B cell (primary cell): Measurements from ENCODE around the gene CLDN6. TPM values are rescaled to one million over a fixed set of nuclear protein-coding genes. Genes with fewer than 3 reads are reported as not detected.
"Not testable (repeated sequence)": the region's sequence is repeated elsewhere in the genome, so short reads cannot be mapped to it uniquely, and the experiment has no call there.

ENCODE experiments used
- ATAC-seq: fragments of 200-7000 bp; cut with Tn5 transposase; one replicate; pipeline ENCODE4 v1.10.0; 2021; ENCODE audit warnings: low read depth, mild to moderate bottlenecking, moderate number of reproducible peaks, moderate library complexity
- CTCF ChIA-PET: fragments of 350-600 bp; sonication (Branson Sonifier 250); formaldehyde crosslinking; loops from one replicate; lab custom pipeline; 2021; ENCODE audit warnings: antibody characterized with exemption, inconsistent platforms; lab: Charles Lee
- POLR2A ChIA-PET: fragments of 350-600 bp; sonication (Branson Sonifier 250); formaldehyde crosslinking; loops from one replicate; lab custom pipeline; 2021; ENCODE audit warnings: antibody characterized with exemption; lab: Charles Lee
- DNase-seq: peaks from one replicate; pipeline ENCODE4 v3.0.0; 2013
- H2AFZ ChIP-seq: 2 replicates; pipeline ENCODE4 v1.6.1; 2012; ENCODE audit warnings: mild to moderate bottlenecking, low read depth, low read length; ENCODE audit not compliant: insufficient read depth, poor library complexity, severe bottlenecking
- H3K27ac ChIP-seq, 2 donors: 1 replicate in 1 of 2; 2 replicates in 1 of 2; pipeline ENCODE4 v1.5.1; 2012 to 2013; ENCODE audit warnings: low read length in 2 of 2, mild to moderate bottlenecking in 2 of 2, moderate library complexity in 1 of 2
- H3K27me3 ChIP-seq, 4 experiments: fragments of 200-600 bp in 1 of 4; sonication (generic) in 1 of 4; replicated peaks in 1 of 4; 1 replicate in 2 of 4; 2 replicates in 2 of 4; pipeline versions ENCODE4 v1.6.1 to v1.7.0; 2013 to 2016; ENCODE audit warnings: low read length in 3 of 4, mild to moderate bottlenecking in 2 of 4, mixed read lengths in 1 of 4, moderate library complexity in 1 of 4; ENCODE audit not compliant: insufficient read depth in 4 of 4, control insufficient read depth in 3 of 4; ENCODE audit errors: control extremely low read depth in 1 of 4
- H3K36me3 ChIP-seq, 2 experiments: replicated peaks in 1 of 2; 1 replicate in 1 of 2; 2 replicates in 1 of 2; pipeline versions ENCODE4 v1.6.1 to v1.7.1; 2013; ENCODE audit warnings: low read length in 1 of 2; ENCODE audit not compliant: insufficient read depth in 2 of 2, control insufficient read depth in 1 of 2; ENCODE audit errors: control extremely low read depth in 1 of 2, extremely low read depth in 1 of 2
- H3K4me1 ChIP-seq, 2 donors: fragments of 200-600 bp in 1 of 2; sonication (generic) in 1 of 2; 1 replicate in 1 of 2; 2 replicates in 1 of 2; pipeline versions ENCODE4 v1.5.1 to v1.6.1; 2013 to 2017; ENCODE audit warnings: low read length in 2 of 2; ENCODE audit not compliant: control insufficient read depth in 2 of 2, insufficient read depth in 2 of 2
- H3K4me2 ChIP-seq: replicated peaks from 2 replicates; pipeline ENCODE3; 2012; ENCODE audit warnings: mild to moderate bottlenecking, low read depth, low read length; ENCODE audit not compliant: poor library complexity, severe bottlenecking
- H3K4me3 ChIP-seq, 5 experiments: fragments of 200-600 bp in 1 of 5; sonication (generic) in 1 of 5; 1 replicate in 3 of 5; 2 replicates in 2 of 5; pipeline versions ENCODE4 v1.5.1 to v1.7.0; 2011 to 2016; ENCODE audit warnings: low read length in 4 of 5, mild to moderate bottlenecking in 4 of 5, low read depth in 2 of 5, control low read depth in 1 of 5, moderate library complexity in 1 of 5; ENCODE audit not compliant: insufficient read depth in 1 of 5; ENCODE audit errors: control extremely low read depth in 1 of 5, extremely low read depth in 1 of 5
- H3K79me2 ChIP-seq: fragments of 200-600 bp; sonication (generic); one replicate; pipeline ENCODE4 v1.6.0; 2016; ENCODE audit warnings: low read length; ENCODE audit not compliant: control insufficient read depth, insufficient read depth
- H3K9ac ChIP-seq: fragments of 200-600 bp; sonication (generic); 2 replicates; pipeline ENCODE4 v1.6.1; 2017; ENCODE audit warnings: mild to moderate bottlenecking, low read length, moderate library complexity
- H3K9me3 ChIP-seq, 3 donors: one replicate each; pipeline versions ENCODE4 v1.6.1 to v1.7.1; 2013; ENCODE audit warnings: low read length in 2 of 3; ENCODE audit not compliant: control insufficient read depth in 2 of 3, insufficient read depth in 1 of 3; ENCODE audit errors: control extremely low read depth in 1 of 3
- H4K20me1 ChIP-seq: 2 replicates; pipeline ENCODE4 v1.6.0; 2012; ENCODE audit warnings: mild to moderate bottlenecking, low read length; ENCODE audit not compliant: insufficient read depth, control insufficient read depth, poor library complexity, severe bottlenecking
- H3K27ac Mint-ChIP-seq: one replicate; pipeline ENCODE4 v1.8.0; 2021; ENCODE audit warnings: mixed read lengths
- H3K27me3 Mint-ChIP-seq: one replicate; pipeline ENCODE4 v1.8.0; 2021; ENCODE audit warnings: mixed read lengths
- H3K4me1 Mint-ChIP-seq: one replicate; pipeline ENCODE4 v1.8.0; 2021; ENCODE audit warnings: mixed read lengths
- H3K4me3 Mint-ChIP-seq: one replicate; pipeline ENCODE4 v1.8.0; 2021; ENCODE audit warnings: mixed read lengths
- H3K9me3 Mint-ChIP-seq: one replicate; pipeline ENCODE4 v1.8.0; 2022; ENCODE audit warnings: mixed read lengths; ENCODE audit not compliant: insufficient read depth
- EZH2 ChIP-seq: IDR thresholded peaks from 2 replicates; pipeline ENCODE4 v1.6.1; 2012; ENCODE audit warnings: borderline replicate concordance, low read depth, mild to moderate bottlenecking, moderate library complexity, low read length; ENCODE audit not compliant: insufficient read depth, poor library complexity, severe bottlenecking
- WGBS: methylation state at CpG from one replicate; pipeline ENCODE4 v1.1.5; 2013; ENCODE audit warnings: missing lambda C conversion rate; ENCODE audit not compliant: insufficient coverage; 5-methylcytosine and 5-hydroxymethylcytosine counted together
- intact Hi-C: fragments of 100-400 bp; cut with micrococcal nuclease; formaldehyde crosslinking; loops from one replicate; pipeline ENCODE4 v1.10.0; 2022
- polyA plus RNA-seq: library from polyadenylated mRNA; depleted of rRNA; stranded (reverse); fragments of >200 nt; gene quantifications from 2 replicates; pipeline ENCODE4 v1.2.3, GENCODE V29; 2012
- total RNA-seq, 2 donors: library from RNA; stranded (reverse); fragments of 120-200 nt in 1 of 2; gene quantifications; 1 replicate in 1 of 2; 2 replicates in 1 of 2; pipeline versions ENCODE4 v1.2.3 to v1.2.4, GENCODE V29; 2013 to 2022
- TF ChIP-seq, protein P1 (sequence below): fragments of 200-600 bp; IDR thresholded peaks from one replicate; pipeline ENCODE4 v1.8.0; 2022; ENCODE audit warnings: antibody characterized with exemption, mild to moderate bottlenecking

The CLDN6 gene
- total and polyA plus RNA-seq, 2 donors (not counting 1 experiment from before 2014, with no cell fraction given), result not detected

DNA sequence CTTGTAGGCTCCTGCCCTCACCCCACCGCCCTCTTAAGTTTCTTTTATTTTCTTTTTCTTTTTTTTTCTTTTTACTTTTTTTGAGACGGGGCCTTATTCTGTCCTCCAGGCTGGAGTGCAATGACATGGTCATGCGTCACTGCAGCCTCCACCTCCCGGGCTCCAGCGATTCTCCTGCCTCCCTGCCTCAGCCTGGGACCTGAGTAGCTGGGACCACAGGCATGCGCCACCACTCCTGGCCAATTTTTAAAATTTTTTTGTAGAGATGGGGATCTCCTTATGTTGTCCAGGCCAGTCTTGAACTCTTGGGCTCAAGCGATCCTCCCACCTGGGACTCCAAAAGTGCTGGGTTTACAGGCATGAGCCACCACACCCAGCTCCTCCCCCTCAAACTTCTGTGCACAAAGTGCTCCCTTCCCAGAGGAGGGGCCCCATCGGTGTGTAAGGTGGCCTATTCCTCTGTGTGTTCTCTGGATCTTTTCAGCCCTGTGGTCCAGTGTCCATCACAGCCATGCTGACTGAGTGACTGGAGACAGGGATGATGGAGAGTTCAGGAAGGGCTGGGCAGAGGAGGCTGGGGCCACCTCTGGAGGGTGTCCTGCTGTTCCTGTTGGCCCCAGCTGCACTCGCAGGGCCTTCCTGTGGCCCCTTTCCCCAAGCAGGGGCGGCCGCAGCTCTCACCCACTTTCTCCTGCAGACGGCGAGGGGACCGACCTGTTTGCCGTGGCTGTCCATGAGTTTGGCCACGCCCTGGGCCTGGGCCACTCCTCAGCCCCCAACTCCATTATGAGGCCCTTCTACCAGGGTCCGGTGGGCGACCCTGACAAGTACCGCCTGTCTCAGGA lies 38.6 kb upstream of the CLDN6 start:
- TF ChIP-seq EZH2, result no peak
- TF ChIP-seq, protein P1, sequence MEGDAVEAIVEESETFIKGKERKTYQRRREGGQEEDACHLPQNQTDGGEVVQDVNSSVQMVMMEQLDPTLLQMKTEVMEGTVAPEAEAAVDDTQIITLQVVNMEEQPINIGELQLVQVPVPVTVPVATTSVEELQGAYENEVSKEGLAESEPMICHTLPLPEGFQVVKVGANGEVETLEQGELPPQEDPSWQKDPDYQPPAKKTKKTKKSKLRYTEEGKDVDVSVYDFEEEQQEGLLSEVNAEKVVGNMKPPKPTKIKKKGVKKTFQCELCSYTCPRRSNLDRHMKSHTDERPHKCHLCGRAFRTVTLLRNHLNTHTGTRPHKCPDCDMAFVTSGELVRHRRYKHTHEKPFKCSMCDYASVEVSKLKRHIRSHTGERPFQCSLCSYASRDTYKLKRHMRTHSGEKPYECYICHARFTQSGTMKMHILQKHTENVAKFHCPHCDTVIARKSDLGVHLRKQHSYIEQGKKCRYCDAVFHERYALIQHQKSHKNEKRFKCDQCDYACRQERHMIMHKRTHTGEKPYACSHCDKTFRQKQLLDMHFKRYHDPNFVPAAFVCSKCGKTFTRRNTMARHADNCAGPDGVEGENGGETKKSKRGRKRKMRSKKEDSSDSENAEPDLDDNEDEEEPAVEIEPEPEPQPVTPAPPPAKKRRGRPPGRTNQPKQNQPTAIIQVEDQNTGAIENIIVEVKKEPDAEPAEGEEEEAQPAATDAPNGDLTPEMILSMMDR, result no peak
- peaks cover 0 to 6% (median 0%) of the 10 kb centered on the region in 4 experiments for H3K27me3 ChIP-seq
- CTCF ChIA-PET, result interaction anchor here (1.0 to 6.5 kb wide), 3 partner anchors 25 to 71 kb away, joined by 3 to 140 read pairs (median 6); no protein-coding TSS in a partner anchor
- Mint-ChIP-seq H3K9me3 (no peaks in the 10 kb centered on the region), H3K27me3 (no peaks in the 10 kb centered on the region), H3K27ac (peak overlapping the region; percentile 10), H3K4me1 (peaks cover 26% of the 10 kb centered on the region), H3K4me3 (peak overlapping the region; percentile 59)
- no peak overlapping the region for H2AFZ ChIP-seq
- no peak overlapping the region for H3K27ac ChIP-seq
- H3K4me1 ChIP-seq, result peaks cover 20 to 22% of the 10 kb centered on the region in 2 donors
- 90% methylated on average over 11 of the region's 19 CpGs for WGBS
- no peak overlapping the region for H3K4me3 ChIP-seq
- H3K4me2 ChIP-seq, result no peak overlapping the region
- ATAC-seq (no peak), DNase-seq (no peak)
- intact Hi-C loops, result no loop called here
- H3K9ac ChIP-seq, result no peak overlapping the region
- H4K20me1 ChIP-seq, result no peaks in the 10 kb centered on the region
- no peaks in the 10 kb centered on the region for H3K9me3 ChIP-seq
- H3K36me3 ChIP-seq, result no peaks in the 10 kb centered on the region
- no peaks in the 10 kb centered on the region for H3K79me2 ChIP-seq
- POLR2A ChIA-PET, result no interaction called here

DNA sequence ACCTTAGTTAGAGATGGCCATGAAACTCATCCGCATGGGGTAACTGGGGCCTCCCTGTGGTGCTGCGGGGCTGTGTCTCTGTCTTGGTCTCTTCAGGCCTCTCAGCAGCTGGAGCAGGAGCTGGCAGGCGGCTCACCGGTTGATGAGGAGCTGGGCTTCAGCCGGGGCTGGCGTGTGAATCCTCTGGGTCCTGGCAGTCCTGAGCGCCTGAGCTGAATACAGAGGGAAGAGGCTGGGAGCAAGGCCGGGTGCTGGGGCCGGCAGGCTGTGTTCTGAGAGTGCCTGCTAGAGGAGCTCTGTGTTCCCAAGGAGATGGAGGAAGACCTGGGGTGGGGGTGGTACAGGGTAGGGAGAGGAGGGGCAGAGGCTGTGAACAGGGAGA lies 37.7 kb upstream of the CLDN6 start:
- H3K9me3 ChIP-seq, H3K27me3 ChIP-seq, H3K79me2 ChIP-seq, H3K9ac ChIP-seq, H3K27ac Mint-ChIP-seq, H3K4me3 Mint-ChIP-seq, H3K27ac ChIP-seq, H3K36me3 ChIP-seq, H2AFZ ChIP-seq, H3K4me2 ChIP-seq, POLR2A ChIA-PET, H3K9me3 Mint-ChIP-seq, DNase-seq, intact Hi-C loops, H4K20me1 ChIP-seq, H3K27me3 Mint-ChIP-seq, ATAC-seq, H3K4me3 ChIP-seq: not testable (repeated sequence)
- CTCF ChIA-PET, result interaction anchor here (1.0 to 6.5 kb wide), 4 partner anchors 24 to 72 kb away, joined by 3 to 140 read pairs (median 4); no protein-coding TSS in a partner anchor
- 94% methylated on average over 8 of the region's 9 CpGs for WGBS
- peaks cover 26% of the 10 kb centered on the region for H3K4me1 Mint-ChIP-seq
- H3K4me1 ChIP-seq, result peaks cover 20 to 22% of the 10 kb centered on the region in 2 donors
